ENCODE measurements around the gene PHACTR3. TPM values are rescaled to one million over a fixed set of nuclear protein-coding genes. Genes with fewer than 3 reads are reported as not detected.

PHACTR3 gene
- total RNA-seq, 1 donor, result not detected

DNA sequence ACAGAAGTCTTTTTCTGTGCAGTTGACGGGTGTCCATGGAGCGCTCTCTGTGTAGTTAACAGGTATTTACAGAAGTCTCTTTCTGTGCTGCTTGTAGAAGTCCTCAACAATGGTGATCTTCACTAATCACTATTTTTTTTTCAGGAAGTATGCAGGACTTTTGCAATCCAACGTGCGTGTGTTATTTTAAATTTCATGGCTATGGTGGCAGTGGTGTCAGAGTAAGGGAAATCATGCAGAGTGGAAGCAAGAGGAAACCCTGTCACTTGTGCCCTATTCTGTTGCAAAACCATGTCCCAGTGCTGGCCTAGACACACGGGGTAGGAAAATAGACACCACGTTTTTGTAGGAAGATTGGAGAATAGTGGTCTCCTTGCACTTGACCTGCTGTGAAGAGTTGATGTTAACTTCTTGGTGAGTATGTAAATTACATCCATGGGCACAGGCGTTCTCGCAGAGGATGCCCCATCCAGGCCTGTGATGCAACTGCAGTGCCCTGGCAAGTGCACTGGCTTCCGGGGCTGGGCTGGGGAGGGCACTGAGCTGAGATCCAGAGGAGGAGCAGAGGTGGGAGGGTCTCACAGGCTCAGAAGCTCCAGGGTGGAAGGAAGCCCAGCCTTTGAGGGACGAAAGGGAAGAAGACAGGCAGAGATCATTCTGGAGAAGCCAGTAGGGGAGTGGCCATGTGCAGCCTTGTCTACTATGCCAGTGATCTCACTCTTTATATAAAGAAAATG, 182.6 kb downstream of the PHACTR3 start:
- Histone ChIP-seq H3K27me3 (ENCODE audit: insufficient read depth, low read length) (no peaks in the 10 kb centered on the region), H4K20me1 (ENCODE audit: insufficient read depth, low read length) (no peaks in the 10 kb centered on the region), H2AFZ (ENCODE audit: low read length) (no peak overlapping the region), H3K36me3 (ENCODE audit: insufficient read depth, low read length) (no peaks in the 10 kb centered on the region), H3K4me2 (ENCODE audit: insufficient read depth, low read length) (no peak overlapping the region), H3K9me3 (ENCODE audit: low read depth, low read length) (no peaks in the 10 kb centered on the region), H3K4me3 (ENCODE audit: insufficient read depth, low read length) (no peak overlapping the region), H3K79me2 (ENCODE audit: insufficient read depth, low read length) (no peaks in the 10 kb centered on the region), H3K4me1 (ENCODE audit: insufficient read depth, low read length) (no peaks in the 10 kb centered on the region), H3K27ac (ENCODE audit: low read depth, low read length) (no peak overlapping the region)
- DNase-seq (ENCODE audit: insufficient read length, low spot score, missing footprints), result no peak
- no peak for TF ChIP-seq CTCF (IDR thresholded peaks at IDR 0.05; ENCODE audit: extremely low read depth, low read depth, low read length)

GRCh38 chr20:59787538-59787890, 183.2 kb downstream of the PHACTR3 start:
- Histone ChIP-seq H2AFZ (ENCODE audit: low read length) (no peak overlapping the region), H3K79me2 (ENCODE audit: insufficient read depth, low read length) (no peaks in the 10 kb centered on the region), H3K4me3 (ENCODE audit: insufficient read depth, low read length) (no peak overlapping the region), H3K4me2 (ENCODE audit: insufficient read depth, low read length) (no peak overlapping the region), H3K36me3 (ENCODE audit: insufficient read depth, low read length) (no peaks in the 10 kb centered on the region), H3K9me3 (ENCODE audit: low read depth, low read length) (no peaks in the 10 kb centered on the region), H3K4me1 (ENCODE audit: insufficient read depth, low read length) (no peaks in the 10 kb centered on the region), H4K20me1 (ENCODE audit: insufficient read depth, low read length) (no peaks in the 10 kb centered on the region), H3K27me3 (ENCODE audit: insufficient read depth, low read length) (no peaks in the 10 kb centered on the region), H3K27ac (ENCODE audit: low read depth, low read length) (no peak overlapping the region)
- TF ChIP-seq CTCF (IDR thresholded peaks at IDR 0.05; ENCODE audit: extremely low read depth, low read depth, low read length), result no peak
- DNase-seq (ENCODE audit: insufficient read length, low spot score, missing footprints), result no peak

DNA sequence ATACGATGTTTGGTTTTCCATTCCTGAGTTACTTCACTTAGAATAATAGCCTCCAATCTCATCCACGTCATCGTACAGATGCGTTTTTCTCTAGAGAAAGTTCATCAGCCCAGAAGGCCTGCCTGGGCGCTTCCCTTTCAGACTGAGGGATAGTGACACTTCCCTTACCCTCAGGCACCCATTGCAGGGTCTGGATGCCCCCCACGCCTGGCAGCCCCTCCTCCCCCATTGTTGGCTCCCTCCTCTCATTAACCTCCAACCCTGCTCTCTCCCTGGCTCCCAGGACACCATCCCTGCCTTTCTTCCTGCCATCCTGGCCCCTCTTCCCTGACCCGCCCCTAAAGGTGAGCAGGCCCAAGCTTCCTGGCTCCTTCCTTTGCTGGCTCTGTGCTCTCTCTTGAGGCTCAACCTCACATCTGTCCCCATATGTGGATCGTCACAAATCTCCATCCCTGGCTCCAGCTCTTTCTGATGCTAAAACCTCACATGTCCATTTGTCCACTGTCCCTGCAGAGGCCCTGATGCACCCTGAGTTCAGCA, 183.9 kb downstream of the PHACTR3 start:
- Histone ChIP-seq H3K4me1 (ENCODE audit: insufficient read depth, low read length) (no peaks in the 10 kb centered on the region), H3K27me3 (ENCODE audit: insufficient read depth, low read length) (no peaks in the 10 kb centered on the region)
- no peak for TF ChIP-seq CTCF (IDR thresholded peaks at IDR 0.05; ENCODE audit: extremely low read depth, low read depth, low read length)

GRCh38 chr20:59788811-59789397, 184.6 kb downstream of the PHACTR3 start:
- Histone ChIP-seq H3K4me3 (ENCODE audit: insufficient read depth, low read length) (no peak overlapping the region), H3K9me3 (ENCODE audit: low read depth, low read length) (no peaks in the 10 kb centered on the region), H3K27ac (ENCODE audit: low read depth, low read length) (no peak overlapping the region), H3K4me1 (ENCODE audit: insufficient read depth, low read length) (no peaks in the 10 kb centered on the region), H3K4me2 (ENCODE audit: insufficient read depth, low read length) (no peak overlapping the region), H3K27me3 (ENCODE audit: insufficient read depth, low read length) (no peaks in the 10 kb centered on the region), H4K20me1 (ENCODE audit: insufficient read depth, low read length) (no peaks in the 10 kb centered on the region), H2AFZ (ENCODE audit: low read length) (no peak overlapping the region), H3K79me2 (ENCODE audit: insufficient read depth, low read length) (no peaks in the 10 kb centered on the region), H3K36me3 (ENCODE audit: insufficient read depth, low read length) (no peaks in the 10 kb centered on the region)
- DNase-seq (ENCODE audit: insufficient read length, low spot score, missing footprints), result no peak
- TF ChIP-seq CTCF (IDR thresholded peaks at IDR 0.05; ENCODE audit: extremely low read depth, low read depth, low read length), result no peak

More for the DNA sequence above, 183.9 kb downstream of the PHACTR3 start:
- Histone ChIP-seq H3K36me3 (ENCODE audit: insufficient read depth, low read length) (no peaks in the 10 kb centered on the region), H3K4me3 (ENCODE audit: insufficient read depth, low read length) (no peak overlapping the region), H3K27ac (ENCODE audit: low read depth, low read length) (no peak overlapping the region), H3K4me2 (ENCODE audit: insufficient read depth, low read length) (no peak overlapping the region), H2AFZ (ENCODE audit: low read length) (no peak overlapping the region), H3K79me2 (ENCODE audit: insufficient read depth, low read length) (no peaks in the 10 kb centered on the region), H4K20me1 (ENCODE audit: insufficient read depth, low read length) (no peaks in the 10 kb centered on the region), H3K9me3 (ENCODE audit: low read depth, low read length) (no peaks in the 10 kb centered on the region)
- DNase-seq (ENCODE audit: insufficient read length, low spot score, missing footprints), result no peak

Measured in osteoblast (primary cell).